Measurements from ENCODE around the gene ITPKC. TPM values are rescaled to one million over a fixed set of nuclear protein-coding genes. Genes with fewer than 3 reads are reported as not detected.
A peak's percentile ranks its signal among the peaks of the same experiment; 100 is the strongest.

Gene ITPKC
- total RNA-seq, 1 donor from 2014 or later: 17.6 TPM

GRCh38 chr19:40690050-40690692 is 26.7 kb upstream of the ITPKC start, which contains the start of gene NUMBL:
Gene NUMBL, minus strand, starts transcription at chr19:40690651. Its CDS starts 168 bp downstream, at chr19:40690483.
- no peak for DNase-seq (ENCODE audit: low read depth)

- DNase-seq (ENCODE audit: low read depth): peak; percentile 57
Measured at GRCh38 chr19:40690693-40691420, 26.1 kb upstream of the ITPKC start.

- no peak for DNase-seq (ENCODE audit: low read depth)
Measured at GRCh38 chr19:40691421-40692211, 25.3 kb upstream of the ITPKC start.

- DNase-seq (ENCODE audit: low read depth): no peak
Measured at GRCh38 chr19:40692212-40692551, 24.7 kb upstream of the ITPKC start.

GRCh38 chr19:40693150-40693788 is 23.6 kb upstream of the ITPKC start:
- DNase-seq (ENCODE audit: low read depth): no peak

GRCh38 chr19:40693896-40694295 is 23.0 kb upstream of the ITPKC start:
- no peak for DNase-seq (ENCODE audit: low read depth)

- DNase-seq (ENCODE audit: low read depth): no peak
Measured at GRCh38 chr19:40695881-40696280, 21.0 kb upstream of the ITPKC start.

GRCh38 chr19:40697007-40697406 is 19.9 kb upstream of the ITPKC start:
- no peak for DNase-seq (ENCODE audit: low read depth)

- no peak for DNase-seq (ENCODE audit: low read depth)
Measured at GRCh38 chr19:40700083-40700482, 16.8 kb upstream of the ITPKC start.

- DNase-seq (ENCODE audit: low read depth): no peak
Measured at GRCh38 chr19:40701758-40702157, 15.2 kb upstream of the ITPKC start.

GRCh38 chr19:40702337-40703012 is 14.4 kb upstream of the ITPKC start:
- no peak for DNase-seq (ENCODE audit: low read depth)

- no peak for DNase-seq (ENCODE audit: low read depth)
Measured at GRCh38 chr19:40703029-40703755, 13.7 kb upstream of the ITPKC start.

- no peak for DNase-seq (ENCODE audit: low read depth)
Measured at GRCh38 chr19:40704491-40705361, 12.2 kb upstream of the ITPKC start.

- DNase-seq (ENCODE audit: low read depth): no peak
Measured at GRCh38 chr19:40705362-40705651, 11.6 kb upstream of the ITPKC start.

GRCh38 chr19:40705950-40706619 is 10.8 kb upstream of the ITPKC start:
- no peak for DNase-seq (ENCODE audit: low read depth)

- no peak for DNase-seq (ENCODE audit: low read depth)
Measured at GRCh38 chr19:40707615-40708014, 9.3 kb upstream of the ITPKC start.

- DNase-seq (ENCODE audit: low read depth): no peak
Measured at GRCh38 chr19:40709817-40710216, 7.1 kb upstream of the ITPKC start.

GRCh38 chr19:40713939-40714338 is 3.0 kb upstream of the ITPKC start:
- no peak for DNase-seq (ENCODE audit: low read depth)

- DNase-seq (ENCODE audit: low read depth): peak; percentile 85
Measured at GRCh38 chr19:40714441-40715299, 2.2 kb upstream of the ITPKC start.

All from renal cortical epithelial cell (primary cell).